Osteoblast (primary cell): Measurements from ENCODE around the gene ACBD6. TPM values are rescaled to one million over a fixed set of nuclear protein-coding genes. Genes with fewer than 3 reads are reported as not detected.

Experiments used
- DNase-seq: peaks from one replicate; pipeline ENCODE4 v3.0.0; 2011; ENCODE audit warnings: low spot score, mixed read lengths; ENCODE audit not compliant: insufficient read length; ENCODE audit errors: missing footprints
- H2AFZ ChIP-seq: 2 replicates; pipeline ENCODE4 v1.6.0; 2011; ENCODE audit warnings: mild to moderate bottlenecking, low read length
- H3K27ac ChIP-seq: 2 replicates; pipeline ENCODE4 v1.5.1; 2011; ENCODE audit warnings: mild to moderate bottlenecking, low read depth, low read length, moderate library complexity
- H3K27me3 ChIP-seq: 2 replicates; pipeline ENCODE4 v1.6.0; 2012; ENCODE audit warnings: mild to moderate bottlenecking, control low read depth, inconsistent platforms, low read length, moderate library complexity; ENCODE audit not compliant: insufficient read depth
- H3K36me3 ChIP-seq: 2 replicates; pipeline ENCODE4 v1.5.1; 2011; ENCODE audit warnings: mild to moderate bottlenecking, low read length, control low read depth, moderate library complexity; ENCODE audit not compliant: insufficient read depth
- H3K4me1 ChIP-seq: 2 replicates; pipeline ENCODE4 v1.5.1; 2011; ENCODE audit warnings: mild to moderate bottlenecking, low read length, control low read depth, moderate library complexity; ENCODE audit not compliant: insufficient read depth
- H3K4me2 ChIP-seq: 2 replicates; pipeline ENCODE4 v1.6.0; 2011; ENCODE audit warnings: mild to moderate bottlenecking, low read length; ENCODE audit not compliant: insufficient read depth
- H3K4me3 ChIP-seq: fragments of 200-600 bp; sonication (generic); 3 replicates; pipeline ENCODE4 v1.5.1; 2012; ENCODE audit warnings: mild to moderate bottlenecking, low read length, inconsistent platforms; ENCODE audit not compliant: insufficient read depth
- H3K79me2 ChIP-seq: 2 replicates; pipeline ENCODE4 v1.6.0; 2012; ENCODE audit warnings: mild to moderate bottlenecking, low read length, control low read depth, inconsistent platforms; ENCODE audit not compliant: insufficient read depth
- H3K9me3 ChIP-seq: 2 replicates; pipeline ENCODE4 v1.5.1; 2011; ENCODE audit warnings: low read depth, low read length, control low read depth
- H4K20me1 ChIP-seq: 2 replicates; pipeline ENCODE4 v1.6.0; 2012; ENCODE audit warnings: mild to moderate bottlenecking, low read length, control low read depth; ENCODE audit not compliant: insufficient read depth
- CTCF ChIP-seq: IDR thresholded peaks from 2 replicates; pipeline ENCODE4 v1.5.1; 2011; ENCODE audit warnings: mild to moderate bottlenecking, low read depth, low read length, moderate library complexity; ENCODE audit errors: extremely low read depth
- total RNA-seq: library from RNA; depleted of rRNA; stranded (reverse); fragments of >200 nt; gene quantifications from 2 replicates; pipeline ENCODE4 v1.2.3, GENCODE V29; 2012

ACBD6 gene
- total RNA-seq, 1 donor: 55.7 TPM

GRCh38 chr1:180254496-180254819 lies 247.9 kb downstream of the ACBD6 start:
- no peaks in the 10 kb centered on the region for H4K20me1 ChIP-seq
- H3K9me3 ChIP-seq: no peaks in the 10 kb centered on the region
- no peak overlapping the region for H3K4me2 ChIP-seq
- no peaks in the 10 kb centered on the region for H3K4me1 ChIP-seq
- H2AFZ ChIP-seq: no peak overlapping the region
- TF ChIP-seq CTCF: no peak
- no peak overlapping the region for H3K27ac ChIP-seq
- peaks cover 36% of the 10 kb centered on the region for H3K27me3 ChIP-seq
- no peaks in the 10 kb centered on the region for H3K36me3 ChIP-seq
- DNase-seq: peak; percentile 79
- H3K79me2 ChIP-seq: no peaks in the 10 kb centered on the region
- H3K4me3 ChIP-seq: no peak overlapping the region

- H3K27ac ChIP-seq: no peak overlapping the region
- peak; percentile 80 for DNase-seq
These were observed 248.5 kb downstream of the ACBD6 start for GRCh38 chr1:180253585-180254495.

GRCh38 chr1:180252638-180253536 lies 249.5 kb downstream of the ACBD6 start:
- TF ChIP-seq CTCF: peak; percentile 90
- Histone ChIP-seq H3K27ac (no peak overlapping the region), H3K4me1 (no peaks in the 10 kb centered on the region)

More at GRCh38 chr1:180253585-180254495, 248.5 kb downstream of the ACBD6 start:
- Histone ChIP-seq H3K4me3 (no peak overlapping the region), H3K79me2 (no peaks in the 10 kb centered on the region), H3K9me3 (no peaks in the 10 kb centered on the region), H2AFZ (no peak overlapping the region), H3K4me1 (no peaks in the 10 kb centered on the region), H4K20me1 (peaks cover 3% of the 10 kb centered on the region), H3K4me2 (no peak overlapping the region), H3K36me3 (no peaks in the 10 kb centered on the region), H3K27me3 (peaks cover 33% of the 10 kb centered on the region)
- no peak for TF ChIP-seq CTCF

More at GRCh38 chr1:180252638-180253536, 249.5 kb downstream of the ACBD6 start:
- no peak overlapping the region for H3K4me2 ChIP-seq
- no peak overlapping the region for H3K4me3 ChIP-seq
- no peaks in the 10 kb centered on the region for H3K79me2 ChIP-seq
- H3K9me3 ChIP-seq: no peaks in the 10 kb centered on the region
- H3K36me3 ChIP-seq: no peaks in the 10 kb centered on the region
- no peak overlapping the region for H2AFZ ChIP-seq
- H4K20me1 ChIP-seq: peaks cover 3% of the 10 kb centered on the region
- H3K27me3 ChIP-seq: peaks cover 31% of the 10 kb centered on the region
- DNase-seq: peak; percentile 93
